Activated CD4-positive, CD25-positive, alpha-beta regulatory T cell treated with anti-CD3 and anti-CD28 coated beads, Interleukin-2, amount 50 U/mL, for 72 hours (primary cell): Measurements from ENCODE around the gene MAPKBP1.

ENCODE experiments used
- DNase-seq: peaks from one replicate; pipeline ENCODE4 v3.0.0; 2021

The MAPKBP1 gene

GRCh38 chr15:41810651-41811431 is 36.6 kb downstream of the MAPKBP1 start:
- no peak for DNase-seq

GRCh38 chr15:41811432-41812195 is 37.3 kb downstream of the MAPKBP1 start:
- DNase-seq = peak; percentile 67

GRCh38 chr15:41812820-41813375 is 38.6 kb downstream of the MAPKBP1 start:
- no peak for DNase-seq

DNA sequence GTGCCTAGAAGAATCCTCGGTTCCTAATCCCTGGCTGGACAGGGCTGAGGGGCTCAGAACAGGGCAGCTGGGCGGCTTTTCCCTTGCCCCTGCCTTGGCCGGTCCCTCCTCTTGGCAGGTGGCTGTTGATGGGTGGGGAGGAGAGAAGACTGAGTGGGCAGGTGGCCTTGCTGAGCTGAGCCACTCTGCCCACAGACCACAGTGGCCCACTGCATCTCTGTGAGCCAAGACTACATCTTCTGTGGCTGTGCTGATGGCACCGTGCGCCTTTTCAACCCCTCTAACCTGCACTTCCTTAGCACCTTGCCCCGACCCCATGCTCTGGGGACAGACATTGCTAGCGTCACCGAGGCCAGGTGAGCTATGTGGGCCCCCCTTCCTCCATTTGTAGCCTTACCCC is 39.1 kb downstream of the MAPKBP1 start:
- no peak for DNase-seq

DNA sequence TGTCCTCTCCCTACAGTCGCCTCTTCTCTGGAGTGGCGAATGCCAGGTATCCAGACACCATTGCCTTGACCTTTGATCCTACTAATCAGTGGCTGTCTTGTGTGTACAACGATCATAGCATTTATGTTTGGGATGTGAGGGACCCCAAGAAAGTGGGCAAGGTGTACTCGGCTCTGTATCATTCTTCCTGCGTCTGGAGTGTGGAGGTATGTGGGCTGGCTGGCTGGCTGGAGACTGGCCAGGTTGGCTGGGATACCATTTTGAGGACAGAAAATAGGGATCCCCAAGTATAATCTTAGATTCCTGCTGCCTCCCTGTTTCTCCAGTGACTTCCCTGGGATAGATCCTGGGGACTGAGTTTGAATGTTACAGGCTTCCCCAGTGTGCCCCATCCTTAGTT is 40.2 kb downstream of the MAPKBP1 start:
- no peak for DNase-seq

GRCh38 chr15:41816788-41817187 is 42.5 kb downstream of the MAPKBP1 start:
- no peak for DNase-seq

DNA sequence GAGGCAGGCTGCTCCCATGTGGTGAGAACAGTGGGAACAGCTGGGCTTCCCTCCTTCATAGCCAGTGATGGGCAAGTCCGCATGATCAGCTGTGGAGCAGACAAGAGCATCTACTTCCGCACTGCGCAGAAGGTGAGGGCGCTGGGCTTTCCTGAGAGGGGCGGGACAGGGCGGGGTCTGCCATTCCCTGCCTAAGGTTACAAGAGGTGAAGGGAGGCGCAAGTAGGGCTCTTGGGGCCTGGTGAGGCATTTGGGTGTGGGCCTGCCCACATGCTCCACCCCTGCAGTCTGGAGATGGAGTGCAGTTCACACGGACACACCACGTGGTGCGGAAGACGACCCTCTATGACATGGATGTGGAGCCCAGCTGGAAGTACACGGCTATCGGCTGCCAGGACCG is 43.0 kb downstream of the MAPKBP1 start:
- DNase-seq = no peak

DNA sequence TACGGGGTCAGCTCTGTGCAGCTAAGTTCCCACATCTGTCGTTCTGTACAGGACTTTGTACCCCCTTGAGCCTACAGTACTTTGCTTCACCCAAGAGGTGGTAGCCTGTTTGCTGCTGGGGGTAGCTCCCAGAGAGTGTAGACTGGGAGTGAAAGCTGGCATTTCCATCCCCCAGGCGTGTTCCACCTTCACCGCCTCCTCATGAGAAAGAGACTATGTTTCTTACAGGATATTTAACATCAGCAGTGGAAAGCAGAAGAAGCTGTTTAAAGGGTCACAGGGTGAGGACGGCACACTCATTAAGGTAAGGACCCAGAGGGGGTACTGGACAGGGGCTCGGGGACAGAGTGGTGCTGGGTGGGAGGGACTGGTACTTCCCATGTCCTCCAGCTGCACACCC is 43.5 kb downstream of the MAPKBP1 start:
- no peak for DNase-seq

GRCh38 chr15:41819455-41820050 is 45.3 kb downstream of the MAPKBP1 start:
- no peak for DNase-seq

- no peak for DNase-seq
Observed at GRCh38 chr15:41820791-41821423, 46.6 kb downstream of the MAPKBP1 start.

- no peak for DNase-seq
Observed at GRCh38 chr15:41821831-41822230, 47.5 kb downstream of the MAPKBP1 start.

GRCh38 chr15:41822471-41822870 is 48.2 kb downstream of the MAPKBP1 start:
- DNase-seq = no peak

GRCh38 chr15:41822957-41823356 is 48.7 kb downstream of the MAPKBP1 start:
- no peak for DNase-seq

GRCh38 chr15:41823502-41823901 is 49.2 kb downstream of the MAPKBP1 start:
- no peak for DNase-seq

DNA sequence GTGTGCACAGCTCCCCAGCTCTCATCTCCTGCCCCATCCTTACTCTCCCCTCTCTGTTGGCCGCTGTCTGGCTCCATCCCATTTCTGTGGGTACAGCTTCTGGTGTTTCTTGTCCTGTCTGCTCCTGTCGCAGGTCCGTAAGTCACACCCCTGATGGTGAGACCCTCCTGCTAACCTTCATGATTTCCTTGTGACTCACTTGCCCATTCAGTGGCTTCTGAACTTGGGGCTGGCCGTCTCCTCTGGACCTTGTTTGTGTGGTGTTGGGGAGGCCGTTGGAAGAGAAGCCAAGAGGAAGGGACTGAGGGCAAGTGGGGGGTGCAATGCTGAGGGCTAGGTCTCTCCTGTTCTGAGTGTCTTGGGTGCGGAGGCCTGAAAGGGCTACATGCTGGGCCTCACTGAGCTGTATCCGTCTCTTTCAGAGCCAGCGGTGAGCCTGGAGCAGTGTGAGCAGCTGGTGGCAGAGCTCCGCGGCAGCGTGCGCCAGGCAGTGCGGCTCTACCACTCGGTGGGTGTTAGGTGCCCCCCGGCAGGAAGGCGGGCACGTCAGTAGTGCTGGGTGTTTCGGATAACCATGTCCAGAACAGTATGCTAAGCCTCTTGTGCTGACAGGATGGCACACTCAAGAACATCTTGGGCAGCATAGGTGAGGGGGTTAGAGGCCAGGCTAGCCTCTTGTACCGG is 49.9 kb downstream of the MAPKBP1 start:
- no peak for DNase-seq

DNA sequence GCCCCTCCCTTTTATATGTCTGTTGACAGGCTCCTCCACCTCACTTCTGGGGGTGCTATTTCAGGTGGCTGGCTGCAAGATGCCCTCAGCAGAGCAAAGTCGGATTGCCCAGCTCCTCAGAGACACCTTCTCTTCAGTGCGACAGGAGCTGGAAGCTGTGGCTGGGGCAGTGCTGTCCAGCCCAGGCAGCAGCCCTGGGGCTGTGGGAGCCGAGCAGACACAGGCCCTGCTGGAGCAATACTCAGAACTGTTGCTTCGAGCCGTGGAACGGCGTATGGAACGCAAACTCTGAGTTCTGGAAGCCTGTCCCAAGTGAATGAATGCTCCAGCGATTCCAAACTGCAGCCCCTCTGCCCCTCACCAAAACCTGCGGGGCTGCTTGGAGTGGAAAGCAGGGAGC is 50.9 kb downstream of the MAPKBP1 start:
- DNase-seq = no peak

DNA sequence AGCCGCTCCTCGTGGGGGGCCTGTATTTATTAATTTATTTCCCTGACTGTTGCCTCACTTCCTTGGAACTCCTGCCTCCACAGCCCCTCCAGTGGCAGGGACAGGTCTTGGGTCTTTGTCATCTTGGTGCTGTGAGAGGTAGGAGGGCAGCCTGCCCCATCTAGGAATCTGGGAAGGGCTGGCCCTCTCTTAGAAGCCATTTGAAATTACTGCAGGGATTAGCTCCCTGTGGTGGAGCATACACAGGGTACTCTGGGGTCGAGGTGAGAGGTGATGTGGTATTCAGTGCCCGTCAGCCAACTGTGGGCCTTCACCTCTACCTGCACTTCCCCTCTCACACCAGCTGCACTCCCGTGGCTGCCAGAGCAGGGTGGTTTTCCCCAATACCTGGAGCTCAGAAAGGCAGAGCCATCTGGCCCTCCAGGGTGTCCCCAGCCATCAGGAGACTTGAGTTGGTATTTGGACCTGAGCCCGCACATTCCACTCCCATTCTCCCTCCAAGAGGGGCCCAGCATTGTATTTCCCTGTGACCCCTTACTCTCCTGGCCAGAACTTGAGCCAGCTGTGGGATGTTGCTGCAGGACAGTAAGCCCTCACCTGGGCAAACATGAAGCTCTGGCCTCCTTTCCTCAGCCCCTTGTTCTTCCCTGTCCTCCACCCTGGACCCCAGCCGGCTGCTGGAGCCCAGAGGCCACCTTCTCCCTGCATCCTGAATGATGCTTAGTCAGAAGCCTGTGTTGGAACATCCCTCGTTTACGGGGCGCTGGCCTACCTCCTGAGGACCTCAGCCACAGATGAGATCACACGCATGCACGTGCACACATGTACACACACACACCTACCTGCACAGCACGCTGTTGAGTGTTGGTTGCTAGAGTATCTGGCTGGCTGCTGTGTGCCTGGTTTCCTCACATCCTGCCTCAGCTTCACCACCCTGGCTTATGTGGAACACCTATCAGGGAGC is 51.6 kb downstream of the MAPKBP1 start:
- no peak for DNase-seq

DNA sequence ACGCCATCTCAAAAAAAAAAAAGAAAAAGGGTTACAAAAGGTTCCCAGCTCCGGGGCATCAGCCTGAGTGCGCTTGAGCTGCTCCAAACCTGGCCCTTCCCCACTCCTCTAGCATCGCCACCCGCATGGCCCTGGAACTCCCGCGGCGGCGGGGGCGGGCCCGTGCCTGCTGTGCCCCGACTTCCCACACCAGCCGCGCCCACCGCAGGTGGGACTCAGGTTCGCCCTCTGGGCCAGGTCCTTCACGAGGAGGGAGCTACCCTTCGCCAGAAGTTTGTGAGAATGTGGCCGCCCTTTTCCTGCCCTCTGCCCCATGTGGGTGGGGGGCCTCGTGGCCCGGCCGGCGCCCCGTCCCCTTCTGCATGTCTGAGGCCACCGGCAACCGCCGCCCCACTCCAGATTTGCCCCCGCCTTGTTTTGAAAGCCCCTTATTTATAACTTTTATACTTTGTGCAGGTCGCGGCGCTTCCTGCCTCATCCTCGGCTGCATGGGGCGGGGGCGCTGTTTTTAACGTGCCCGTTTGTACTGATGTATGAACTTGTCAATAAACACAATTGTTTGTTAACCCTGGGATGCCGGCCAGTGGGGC is 53.1 kb downstream of the MAPKBP1 start:
- DNase-seq = peak; percentile 40

DNA sequence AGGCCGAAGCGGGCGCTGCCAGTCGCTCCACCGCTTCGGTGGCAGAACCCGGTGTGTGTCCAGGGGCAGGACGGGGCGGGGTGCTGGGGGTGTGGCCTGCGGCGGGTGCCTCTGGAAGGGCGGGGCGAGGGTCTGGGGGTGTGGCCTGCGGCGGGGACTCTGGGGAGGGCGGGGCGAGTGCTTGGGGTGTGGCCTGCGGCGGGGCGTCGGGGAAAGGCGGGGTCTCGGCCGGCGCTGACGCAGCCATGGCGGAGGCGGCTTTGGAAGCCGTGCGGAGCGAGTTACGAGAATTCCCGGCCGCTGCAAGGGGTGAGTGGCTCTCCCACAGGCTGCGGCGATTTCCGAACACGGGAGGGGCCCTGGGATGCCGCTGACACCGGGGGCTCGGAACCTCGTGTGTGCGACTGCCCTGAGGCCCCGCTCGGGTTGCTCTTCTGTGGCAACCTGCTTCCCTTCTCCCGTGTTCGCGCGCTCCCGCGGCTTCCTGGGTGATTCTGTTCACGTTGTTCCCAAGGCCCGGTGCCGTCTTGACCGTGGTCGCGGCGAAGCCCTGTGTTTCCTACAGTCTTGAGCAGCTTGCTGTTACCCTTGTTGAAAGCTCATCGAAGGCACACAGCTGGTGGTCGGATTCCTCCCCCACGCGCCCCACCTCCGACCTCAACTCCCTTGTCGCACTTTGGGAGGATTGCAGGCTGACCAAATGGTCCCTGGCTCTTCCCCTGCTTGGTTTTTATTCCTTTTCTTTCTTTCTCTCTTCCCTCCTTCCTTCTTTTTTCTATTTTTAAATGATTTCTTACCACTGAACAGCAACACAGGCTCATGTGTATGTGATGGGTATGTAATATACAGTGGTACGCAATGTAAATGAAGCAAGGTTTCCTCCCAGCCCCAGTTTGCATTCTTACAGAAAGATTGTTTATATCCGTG is 53.9 kb downstream of the MAPKBP1 start, which contains the start of gene JMJD7:
Gene JMJD7, plus strand, starts transcription at position 213 of the 927 bp plus-strand sequence. Its CDS starts 33 bp downstream, at position 246.
- DNase-seq = peak; percentile 98

DNA sequence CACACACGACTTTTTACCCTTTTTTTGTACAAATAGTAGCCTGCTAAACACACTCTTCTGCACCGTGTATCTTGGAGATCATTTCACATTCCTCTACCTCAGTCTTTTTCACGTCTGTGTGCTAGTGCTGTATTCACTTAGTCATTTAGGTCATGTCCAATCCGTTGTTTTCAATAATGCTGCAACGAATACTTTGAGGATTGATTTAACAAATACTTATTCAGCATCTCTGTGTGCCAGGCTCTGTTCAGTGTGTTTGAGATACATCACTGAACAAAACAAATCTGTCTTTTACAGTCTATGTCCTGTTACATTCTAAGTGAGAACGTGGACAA is 54.5 kb downstream of the MAPKBP1 start:
- DNase-seq = no peak
